HG03521 (cell line): ENCODE results near the gene DQX1.
"Not testable (repeated sequence)": the region's sequence is repeated elsewhere in the genome, so short reads cannot be mapped to it uniquely, and the experiment has no call there.

Experiments
- ATAC-seq: cut with Tn5 transposase; IDR thresholded peaks from one replicate; pipeline ENCODE4 v1.9.1; 2021; ENCODE audit warnings: mild to moderate bottlenecking, moderate library complexity; ENCODE audit not compliant: unreplicated experiment

Gene DQX1

GRCh38 chr2:74525717-74526648 is at the start of gene DQX1:
DQX1 (minus strand) TSS chr2:74526231; CDS start chr2:74525729, 502 bp downstream.
- ATAC-seq = no peak

- ATAC-seq = no peak
These were observed 49.3 kb upstream of the DQX1 start for GRCh38 chr2:74575320-74575719.

GRCh38 chr2:74573747-74574562 is 47.9 kb upstream of the DQX1 start:
- ATAC-seq = no peak

- no peak for ATAC-seq
These were observed 46.3 kb upstream of the DQX1 start for GRCh38 chr2:74572178-74572925.

GRCh38 chr2:74571058-74571457 is 45.0 kb upstream of the DQX1 start:
- peak; percentile 62 for ATAC-seq

- ATAC-seq = no peak
These were observed 43.7 kb upstream of the DQX1 start for GRCh38 chr2:74569686-74570085.

GRCh38 chr2:74567881-74568280 is 41.9 kb upstream of the DQX1 start:
- ATAC-seq = no peak

GRCh38 chr2:74566754-74567085 is 40.7 kb upstream of the DQX1 start:
- no peak for ATAC-seq

- no peak for ATAC-seq
These were observed 40.2 kb upstream of the DQX1 start for GRCh38 chr2:74566076-74566753.

- ATAC-seq = no peak
These were observed 38.2 kb upstream of the DQX1 start for GRCh38 chr2:74564222-74564621.

- no peak for ATAC-seq
These were observed 36.2 kb upstream of the DQX1 start for GRCh38 chr2:74562126-74562775.

- not testable (repeated sequence) for ATAC-seq
These were observed 35.0 kb upstream of the DQX1 start for GRCh38 chr2:74561022-74561421.

- ATAC-seq = no peak
These were observed 34.6 kb upstream of the DQX1 start for GRCh38 chr2:74560591-74560990.

- ATAC-seq = no peak
These were observed 33.9 kb upstream of the DQX1 start for GRCh38 chr2:74559912-74560311.

- ATAC-seq = no peak
These were observed 32.5 kb upstream of the DQX1 start for GRCh38 chr2:74558284-74559230.

GRCh38 chr2:74556831-74557370 is 30.9 kb upstream of the DQX1 start:
- ATAC-seq = no peak

GRCh38 chr2:74556159-74556558 is 30.1 kb upstream of the DQX1 start:
- ATAC-seq = no peak

- ATAC-seq = no peak
These were observed 29.6 kb upstream of the DQX1 start for GRCh38 chr2:74555610-74556103.
